K562 (cell line): ENCODE data around the gene AIG1.

Source experiments
- CTCF ChIP-seq, 3 experiments: IDR thresholded peaks in 2 of 3; conservative IDR thresholded peaks in 1 of 3; 2 replicates each; pipeline ENCODE4 v1.5.1; 2011 to 2012; ENCODE audit warnings: low read length in 3 of 3, mild to moderate bottlenecking in 3 of 3, control low read depth in 2 of 3, improper control_type of control experiment in 1 of 3, inconsistent platforms in 1 of 3, low read depth in 1 of 3, mixed read lengths in 1 of 3, moderate library complexity in 1 of 3; ENCODE audit not compliant: insufficient read depth in 2 of 3
- EP300 ChIP-seq: IDR thresholded peaks from 2 replicates; pipeline ENCODE4 v1.6.1; 2012; ENCODE audit warnings: low read length, improper control_type of control experiment
- ETV6 ChIP-seq, 3 experiments: fragments of 150-350 bp in 1 of 3; sonication (generic) in 1 of 3; formaldehyde crosslinking in 1 of 3; IDR thresholded peaks; 2 replicates each; pipeline versions ENCODE4 v1.6.1 to v1.8.0; 2014 to 2022; ENCODE audit warnings: borderline replicate concordance in 2 of 3, low read depth in 2 of 3, antibody characterized with exemption in 1 of 3, low read length in 1 of 3, mild to moderate bottlenecking in 1 of 3, missing genetic modification reagents in 1 of 3
- MAX ChIP-seq: sonication (generic); formaldehyde crosslinking; IDR thresholded peaks from 2 replicates; pipeline ENCODE4 v1.9.0; 2022; ENCODE audit warnings: mild to moderate bottlenecking, missing genetic modification reagents
- MYBL2 ChIP-seq, 2 experiments: fragments of 450-650 bp in 1 of 2; sonication (generic) in 1 of 2; formaldehyde crosslinking in 1 of 2; IDR thresholded peaks; 2 replicates each; pipeline versions ENCODE4 v1.6.1 to v1.8.1; 2017 to 2022; ENCODE audit warnings: borderline replicate concordance in 1 of 2, inconsistent platforms in 1 of 2, low read depth in 1 of 2, mild to moderate bottlenecking in 1 of 2, missing genetic modification reagents in 1 of 2, moderate library complexity in 1 of 2
- POLR2G ChIP-seq: fragments of 200-400 bp; formaldehyde crosslinking; IDR thresholded peaks from 2 replicates; pipeline ENCODE4 v1.6.1; 2017; ENCODE audit warnings: low read depth, mild to moderate bottlenecking, antibody characterized with exemption, low read length, moderate library complexity
- ZNF239 ChIP-seq: fragments of 250-450 bp; sonication (Bioruptor Pico); IDR thresholded peaks from 2 replicates; pipeline ENCODE4 v1.4.0; 2020; ENCODE audit warnings: mild to moderate bottlenecking

GRCh38 chr6:143260857-143261256, 200.2 kb downstream of the AIG1 start:
- TF ChIP-seq MAX (no peak), POLR2G (no peak), ETV6 (IDR thresholded peaks at IDR 0.05; ENCODE audit: borderline replicate concordance in 1 of 2, low read depth in 2 of 2, low read length in 1 of 2) (no peak), ETV6 (CRISPR knock-in tag; IDR thresholded peaks at IDR 0.05; ENCODE audit: borderline replicate concordance) (no peak), CTCF (IDR thresholded peaks at IDR 0.05 in 2 of 3, conservative IDR thresholded peaks at IDR 0.05 in 1 of 3; ENCODE audit: insufficient read depth in 2 of 3, low read depth in 1 of 3, low read length in 3 of 3) (no peak), MYBL2 (IDR thresholded peaks at IDR 0.05; ENCODE audit: low read depth) (no peak), MYBL2 (CRISPR knock-in tag; IDR thresholded peaks at IDR 0.05; ENCODE audit: borderline replicate concordance) (no peak), ZNF239 (CRISPR knock-in tag) (no peak), EP300 (no peak)
